Fibroblast of the aortic adventitia (primary cell): ENCODE results near the gene KRT36. TPM values are rescaled to one million over a fixed set of nuclear protein-coding genes. Genes with fewer than 3 reads are reported as not detected.

Source experiments
- DNase-seq: peaks from one replicate; pipeline ENCODE4 v3.0.0-alpha.2; 2010; ENCODE audit warnings: low read depth
- H3K4me3 ChIP-seq: 2 replicates; pipeline ENCODE4 v1.5.1; 2011; ENCODE audit warnings: low read depth, mild to moderate bottlenecking, control low read depth, low read length, moderate library complexity
- CTCF ChIP-seq: IDR thresholded peaks from 2 replicates; pipeline ENCODE4 v1.5.1; 2011; ENCODE audit warnings: mild to moderate bottlenecking, low read length, control low read depth, inconsistent platforms; ENCODE audit not compliant: insufficient read depth
- total RNA-seq: library from RNA; depleted of rRNA; stranded (reverse); fragments of >200 nt; gene quantifications from 2 replicates; pipeline ENCODE4 v1.2.3, GENCODE V29; 2012; ENCODE audit warnings: low replicate concordance

Gene KRT36
- total RNA-seq, 1 donor = not detected

GRCh38 chr17:41518031-41518430 lies 28.3 kb upstream of the KRT36 start:
- H3K4me3 ChIP-seq = no peak overlapping the region
- no peak for TF ChIP-seq CTCF
- no peak for DNase-seq

- TF ChIP-seq CTCF = no peak
- no peak for DNase-seq
- no peak overlapping the region for H3K4me3 ChIP-seq
These were observed 27.1 kb upstream of the KRT36 start for GRCh38 chr17:41516830-41517283.

- DNase-seq = no peak
- TF ChIP-seq CTCF = no peak
These were observed 26.6 kb upstream of the KRT36 start for GRCh38 chr17:41516147-41516829.

GRCh38 chr17:41513168-41513547 lies 23.4 kb upstream of the KRT36 start:
- no peak for TF ChIP-seq CTCF
- DNase-seq = no peak
- H3K4me3 ChIP-seq = no peak overlapping the region

More at GRCh38 chr17:41516147-41516829, 26.6 kb upstream of the KRT36 start:
- H3K4me3 ChIP-seq = no peak overlapping the region

GRCh38 chr17:41512546-41513167 lies 22.9 kb upstream of the KRT36 start:
- no peak for TF ChIP-seq CTCF
- DNase-seq = no peak
- no peak overlapping the region for H3K4me3 ChIP-seq

- no peak overlapping the region for H3K4me3 ChIP-seq
- TF ChIP-seq CTCF = no peak
- DNase-seq = no peak
These were observed 22.0 kb upstream of the KRT36 start for GRCh38 chr17:41511716-41512115.

GRCh38 chr17:41511116-41511515 lies 21.4 kb upstream of the KRT36 start:
- DNase-seq = no peak
- no peak overlapping the region for H3K4me3 ChIP-seq
- no peak for TF ChIP-seq CTCF
